Panc1 (cell line): ENCODE data around the gene QKI. TPM values are rescaled to one million over a fixed set of nuclear protein-coding genes. Genes with fewer than 3 reads are reported as not detected.

ENCODE experiments used
- ATAC-seq: fragments of 200-7000 bp; cut with Tn5 transposase; 2 replicates; pipeline ENCODE4 v1.9.1; 2020; ENCODE audit warnings: mild to moderate bottlenecking, moderate library complexity
- BruUV-seq: library from RNA; stranded (reverse); fragments of 400-500 nt; replicated peaks from 2 replicates; lab custom pipeline; 2021; lab: Mats Ljungman, UMichigan
- CTCF ChIA-PET: fragments of 300-600 bp; sonication (Branson Sonifier 250); formaldehyde crosslinking; loops from one replicate; lab custom pipeline; 2022; ENCODE audit warnings: antibody characterized with exemption; lab: Charles Lee
- POLR2A ChIA-PET: fragments of 300-600 bp; sonication (Branson Sonifier 250); formaldehyde crosslinking; loops from one replicate; lab custom pipeline; 2022; ENCODE audit warnings: antibody characterized with exemption; lab: Charles Lee
- DNase-seq: peaks from one replicate; pipeline ENCODE4 v3.0.0-alpha.2; 2010; ENCODE audit warnings: low read depth, low spot score
- H3K27ac ChIP-seq: 2 replicates; pipeline ENCODE4 v1.5.1; 2011; ENCODE audit warnings: mild to moderate bottlenecking, low read length, inconsistent platforms
- H3K27me3 ChIP-seq: fragments of 200-500 bp; sonication (Bioruptor generic); 2 replicates; pipeline ENCODE4 v1.6.0; 2014; ENCODE audit warnings: low read length, inconsistent platforms; ENCODE audit not compliant: control insufficient read depth, insufficient read depth
- H3K36me3 ChIP-seq: fragments of 200-500 bp; sonication (Bioruptor generic); 2 replicates; pipeline ENCODE4 v1.5.1; 2014; ENCODE audit warnings: inconsistent platforms, mild to moderate bottlenecking, low read length, moderate library complexity; ENCODE audit not compliant: control insufficient read depth, insufficient read depth
- H3K4me1 ChIP-seq: 2 replicates; pipeline ENCODE4 v1.5.1; 2011; ENCODE audit warnings: inconsistent platforms, mild to moderate bottlenecking, low read length, moderate library complexity; ENCODE audit not compliant: control insufficient read depth, insufficient read depth
- H3K4me3 ChIP-seq, 2 experiments: 2 replicates each; pipeline ENCODE4 v1.5.1; 2011 to 2012; ENCODE audit warnings: low read depth in 2 of 2, low read length in 2 of 2, mild to moderate bottlenecking in 2 of 2, inconsistent platforms in 1 of 2, moderate library complexity in 1 of 2
- H3K9me3 ChIP-seq: fragments of 200-500 bp; sonication (Bioruptor generic); 2 replicates; pipeline ENCODE4 v1.5.1; 2014; ENCODE audit warnings: low read depth, mild to moderate bottlenecking, inconsistent platforms, low read length, moderate library complexity; ENCODE audit not compliant: control insufficient read depth, insufficient read depth
- POLR2AphosphoS5 ChIP-seq: IDR thresholded peaks from 2 replicates; pipeline ENCODE4 v1.6.1; 2012; ENCODE audit warnings: mild to moderate bottlenecking, low read depth, low read length, moderate library complexity
- SIN3A ChIP-seq: IDR thresholded peaks from 2 replicates; pipeline ENCODE4 v1.6.1; 2012; ENCODE audit warnings: low read depth, mild to moderate bottlenecking, low read length, moderate library complexity, borderline replicate concordance; ENCODE audit not compliant: insufficient read depth
- TCF7L2 ChIP-seq: IDR thresholded peaks from 2 replicates; pipeline ENCODE4 v1.6.1; 2011; ENCODE audit warnings: mild to moderate bottlenecking, low read depth, low read length, inconsistent platforms
- in situ Hi-C: cut with HindIII; loops from 2 replicates; pipeline ENCODE4 v1.10.0; 2016; ENCODE audit warnings: low sequenced_read_pairs, low pct_unique_long_range_greater_than_20kb
- intact Hi-C: fragments of 100-400 bp; cut with micrococcal nuclease; formaldehyde crosslinking; loops from one replicate; pipeline ENCODE4 v1.10.0; 2022; ENCODE audit not compliant: unreplicated experiment
- total RNA-seq: library from RNA; stranded (reverse); gene quantifications from one replicate; pipeline ENCODE4 v1.2.1, GENCODE V29; 2021; ENCODE audit not compliant: unreplicated experiment
- TF ChIP-seq, protein P1 (sequence below): fragments of 450-650 bp; IDR thresholded peaks from 2 replicates; pipeline ENCODE4 v1.5.1; 2017; ENCODE audit warnings: mild to moderate bottlenecking
- TF ChIP-seq, protein P2 (sequence below), 2 experiments: IDR thresholded peaks; 2 replicates each; pipeline ENCODE4 v1.6.1; 2011 to 2012; ENCODE audit warnings: low read depth in 2 of 2, control low read depth in 1 of 2, low read length in 1 of 2, mild to moderate bottlenecking in 1 of 2, moderate library complexity in 1 of 2; ENCODE audit not compliant: insufficient read depth in 1 of 2

Gene QKI
- total RNA-seq, 1 experiment from 2014 or later, result 176 TPM

DNA sequence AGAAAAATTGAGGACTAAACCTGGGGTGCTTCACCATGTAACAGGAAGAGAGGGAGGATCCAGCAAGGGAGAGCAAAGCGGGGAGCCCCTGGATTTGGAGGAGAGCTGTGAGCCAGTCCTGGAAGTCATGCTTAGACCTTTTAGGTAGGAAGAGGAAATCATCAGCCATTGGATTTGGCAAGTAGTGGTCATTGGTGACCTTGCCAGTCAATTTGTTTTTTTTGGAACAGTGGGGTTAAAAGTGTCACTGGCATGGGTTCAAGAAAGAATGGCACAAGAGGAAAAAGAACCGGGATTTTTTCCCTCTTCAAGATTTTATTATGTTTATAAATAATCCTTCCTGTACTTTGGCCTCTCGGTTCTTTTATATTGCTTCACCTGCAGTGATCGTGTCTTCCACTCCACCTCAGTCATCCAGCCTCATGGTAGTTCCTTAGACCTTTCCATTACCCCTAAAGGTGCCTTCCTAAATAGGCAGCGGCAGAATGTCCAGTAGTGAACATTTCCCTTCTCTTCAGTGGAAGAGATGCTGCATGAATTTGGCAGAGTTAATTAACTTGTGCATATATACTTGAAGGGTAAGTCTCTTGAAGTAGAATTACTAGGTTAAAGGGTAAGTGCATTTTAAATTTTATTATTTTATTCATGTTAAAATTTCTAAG lies 124.7 kb downstream of the QKI start:
- CTCF ChIA-PET, result no interaction called here
- H3K27me3 ChIP-seq, result no peaks in the 10 kb centered on the region
- in situ Hi-C loops (no loop called here), intact Hi-C loops (no loop called here)
- BruUV-seq, result TSS peak; percentile 1
- no peak overlapping the region for H3K27ac ChIP-seq
- TF ChIP-seq POLR2AphosphoS5 (no peak), SIN3A (no peak), TCF7L2 (no peak)
- TF ChIP-seq, protein P1, sequence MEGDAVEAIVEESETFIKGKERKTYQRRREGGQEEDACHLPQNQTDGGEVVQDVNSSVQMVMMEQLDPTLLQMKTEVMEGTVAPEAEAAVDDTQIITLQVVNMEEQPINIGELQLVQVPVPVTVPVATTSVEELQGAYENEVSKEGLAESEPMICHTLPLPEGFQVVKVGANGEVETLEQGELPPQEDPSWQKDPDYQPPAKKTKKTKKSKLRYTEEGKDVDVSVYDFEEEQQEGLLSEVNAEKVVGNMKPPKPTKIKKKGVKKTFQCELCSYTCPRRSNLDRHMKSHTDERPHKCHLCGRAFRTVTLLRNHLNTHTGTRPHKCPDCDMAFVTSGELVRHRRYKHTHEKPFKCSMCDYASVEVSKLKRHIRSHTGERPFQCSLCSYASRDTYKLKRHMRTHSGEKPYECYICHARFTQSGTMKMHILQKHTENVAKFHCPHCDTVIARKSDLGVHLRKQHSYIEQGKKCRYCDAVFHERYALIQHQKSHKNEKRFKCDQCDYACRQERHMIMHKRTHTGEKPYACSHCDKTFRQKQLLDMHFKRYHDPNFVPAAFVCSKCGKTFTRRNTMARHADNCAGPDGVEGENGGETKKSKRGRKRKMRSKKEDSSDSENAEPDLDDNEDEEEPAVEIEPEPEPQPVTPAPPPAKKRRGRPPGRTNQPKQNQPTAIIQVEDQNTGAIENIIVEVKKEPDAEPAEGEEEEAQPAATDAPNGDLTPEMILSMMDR, result no peak
- TF ChIP-seq, protein P2, sequence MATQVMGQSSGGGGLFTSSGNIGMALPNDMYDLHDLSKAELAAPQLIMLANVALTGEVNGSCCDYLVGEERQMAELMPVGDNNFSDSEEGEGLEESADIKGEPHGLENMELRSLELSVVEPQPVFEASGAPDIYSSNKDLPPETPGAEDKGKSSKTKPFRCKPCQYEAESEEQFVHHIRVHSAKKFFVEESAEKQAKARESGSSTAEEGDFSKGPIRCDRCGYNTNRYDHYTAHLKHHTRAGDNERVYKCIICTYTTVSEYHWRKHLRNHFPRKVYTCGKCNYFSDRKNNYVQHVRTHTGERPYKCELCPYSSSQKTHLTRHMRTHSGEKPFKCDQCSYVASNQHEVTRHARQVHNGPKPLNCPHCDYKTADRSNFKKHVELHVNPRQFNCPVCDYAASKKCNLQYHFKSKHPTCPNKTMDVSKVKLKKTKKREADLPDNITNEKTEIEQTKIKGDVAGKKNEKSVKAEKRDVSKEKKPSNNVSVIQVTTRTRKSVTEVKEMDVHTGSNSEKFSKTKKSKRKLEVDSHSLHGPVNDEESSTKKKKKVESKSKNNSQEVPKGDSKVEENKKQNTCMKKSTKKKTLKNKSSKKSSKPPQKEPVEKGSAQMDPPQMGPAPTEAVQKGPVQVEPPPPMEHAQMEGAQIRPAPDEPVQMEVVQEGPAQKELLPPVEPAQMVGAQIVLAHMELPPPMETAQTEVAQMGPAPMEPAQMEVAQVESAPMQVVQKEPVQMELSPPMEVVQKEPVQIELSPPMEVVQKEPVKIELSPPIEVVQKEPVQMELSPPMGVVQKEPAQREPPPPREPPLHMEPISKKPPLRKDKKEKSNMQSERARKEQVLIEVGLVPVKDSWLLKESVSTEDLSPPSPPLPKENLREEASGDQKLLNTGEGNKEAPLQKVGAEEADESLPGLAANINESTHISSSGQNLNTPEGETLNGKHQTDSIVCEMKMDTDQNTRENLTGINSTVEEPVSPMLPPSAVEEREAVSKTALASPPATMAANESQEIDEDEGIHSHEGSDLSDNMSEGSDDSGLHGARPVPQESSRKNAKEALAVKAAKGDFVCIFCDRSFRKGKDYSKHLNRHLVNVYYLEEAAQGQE (IDR thresholded peaks at IDR 0.05; ENCODE audit: insufficient read depth in 1 of 2, low read depth in 2 of 2, low read length in 1 of 2), result no peak
- POLR2A ChIA-PET, result no interaction called here
- H3K4me3 ChIP-seq, result no peak overlapping the region
- no peak for ATAC-seq
- no peak for DNase-seq
- H3K4me1 ChIP-seq, result no peaks in the 10 kb centered on the region; the same call in 1 of the 2 replicates
- H3K36me3 ChIP-seq, result peaks cover 2% of the 10 kb centered on the region; the same call in 1 of the 2 replicates
- H3K9me3 ChIP-seq, result no peaks in the 10 kb centered on the region

DNA sequence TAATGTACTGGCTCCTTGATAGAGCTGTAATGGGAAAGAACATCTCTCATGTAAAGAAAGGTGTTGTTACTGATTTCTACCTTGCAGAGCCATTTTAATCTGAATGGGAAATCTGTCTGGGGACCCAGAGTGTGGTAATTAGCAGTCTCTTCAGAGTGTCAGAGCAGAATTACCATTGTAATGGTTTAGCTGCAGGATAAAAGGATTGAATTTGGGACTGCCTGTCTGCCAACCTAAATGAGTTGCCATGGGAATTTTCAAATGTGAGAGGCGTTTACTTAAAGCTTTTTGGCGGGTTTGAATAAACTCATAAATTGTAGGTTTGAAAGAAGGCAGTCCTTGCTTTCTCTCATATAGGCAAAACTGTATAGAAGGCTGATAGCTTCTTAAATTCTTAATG lies 128.8 kb downstream of the QKI start:
- no peaks in the 10 kb centered on the region for H3K9me3 ChIP-seq
- ChIA-PET CTCF (no interaction called here), POLR2A (interaction anchor here (0.7 kb wide), 1 partner anchor 27 kb away, joined by 4 read pairs; no protein-coding TSS in a partner anchor)
- H3K36me3 ChIP-seq, result no peaks in the 10 kb centered on the region; the same call in none of the 2 replicates
- intact Hi-C loops (no loop called here), in situ Hi-C loops (no loop called here)
- H3K27me3 ChIP-seq, result no peaks in the 10 kb centered on the region
- ATAC-seq (no peak), DNase-seq (no peak)
- TF ChIP-seq, protein P2 (IDR thresholded peaks at IDR 0.05; ENCODE audit: insufficient read depth in 1 of 2, low read depth in 2 of 2, low read length in 1 of 2), result no peak
- TF ChIP-seq, protein P1, result no peak
- TF ChIP-seq TCF7L2, result no peak
- TF ChIP-seq SIN3A, result no peak
- TF ChIP-seq POLR2AphosphoS5, result no peak
- no TSS peak for BruUV-seq
- no peak overlapping the region for H3K4me3 ChIP-seq
- H3K4me1 ChIP-seq, result no peaks in the 10 kb centered on the region; the same call in 1 of the 2 replicates
- H3K27ac ChIP-seq, result no peak overlapping the region
